Lung microvascular endothelial cell (primary cell): ENCODE data around the gene LSM5. TPM values are rescaled to one million over a fixed set of nuclear protein-coding genes. Genes with fewer than 3 reads are reported as not detected.

Experiments
- DNase-seq, 2 donors: peaks; one replicate each; pipeline versions ENCODE4 v3.0.0 to v3.0.0-alpha.2; 2010; ENCODE audit warnings: low read depth in 2 of 2
- total RNA-seq: library from RNA; depleted of rRNA; stranded (reverse); fragments of >200 nt; gene quantifications from 2 replicates; pipeline ENCODE4 v1.2.1, GENCODE V29; 2014

The LSM5 gene
- total RNA-seq, 1 donor from 2014 or later: 21.4 TPM

- no peak for DNase-seq
Observed at GRCh38 chr7:32462977-32463376, 27.2 kb downstream of the LSM5 start.

- DNase-seq: no peak
Observed at GRCh38 chr7:32462451-32462850, 27.7 kb downstream of the LSM5 start.

GRCh38 chr7:32461484-32461883 is 28.7 kb downstream of the LSM5 start:
- DNase-seq: no peak

GRCh38 chr7:32459788-32460187 is 30.4 kb downstream of the LSM5 start:
- DNase-seq: no peak

GRCh38 chr7:32458025-32458424 is 32.2 kb downstream of the LSM5 start:
- DNase-seq: no peak

GRCh38 chr7:32453341-32454011 is 36.7 kb downstream of the LSM5 start:
- DNase-seq: no peak

- DNase-seq: no peak
Observed at GRCh38 chr7:32447218-32447617, 43.0 kb downstream of the LSM5 start.

GRCh38 chr7:32436146-32436928 is 53.8 kb downstream of the LSM5 start:
- no peak for DNase-seq

Other genes starting within 250 kb of the LSM5 start
- 26.8 and 47.6 TPM in 2 replicates for gene AVL9, start 5.1 kb upstream of the LSM5 start, total RNA-seq